Left forelimb (tissue), 1 donor: ENCODE results near the gene PIP4K2A.
"Not testable (repeated sequence)": the region's sequence is repeated elsewhere in the genome, so short reads cannot be mapped to it uniquely, and the experiment has no call there.

Experiments
- DNase-seq: peaks from one replicate; pipeline ENCODE4 v3.0.0-alpha.2; 2018; ENCODE audit warnings: low spot score

The PIP4K2A gene

GRCh38 chr10:22714479-22715289, at the start of gene PIP4K2A:
TSS of gene PIP4K2A (minus strand) at chr10:22714578. CDS start at chr10:22714326, 252 bp downstream.
- peak; percentile 85 for DNase-seq

GRCh38 chr10:22761569-22762220, 47.3 kb upstream of the PIP4K2A start:
- no peak for DNase-seq

- DNase-seq, result no peak
Observed at GRCh38 chr10:22760025-22760424, 45.6 kb upstream of the PIP4K2A start.

DNA sequence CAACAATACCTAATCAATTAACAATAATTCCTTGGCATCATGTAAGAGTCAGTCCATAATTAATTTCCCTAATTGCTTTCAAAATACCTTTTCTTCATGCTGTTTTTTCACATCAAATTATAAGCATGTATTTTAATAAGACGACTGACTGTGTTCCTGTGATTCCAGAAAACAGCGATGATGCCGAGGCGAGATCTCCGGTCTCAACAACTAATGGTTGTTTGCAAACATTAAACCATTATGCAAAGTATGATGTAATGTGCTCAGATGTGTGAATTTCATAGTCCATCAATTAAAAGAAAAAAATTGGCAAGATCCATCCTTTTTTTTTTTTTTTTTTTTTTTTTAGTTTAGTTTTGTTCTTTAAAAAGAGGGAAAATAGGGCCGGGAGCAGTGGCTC, 44.5 kb upstream of the PIP4K2A start:
- no peak for DNase-seq

DNA sequence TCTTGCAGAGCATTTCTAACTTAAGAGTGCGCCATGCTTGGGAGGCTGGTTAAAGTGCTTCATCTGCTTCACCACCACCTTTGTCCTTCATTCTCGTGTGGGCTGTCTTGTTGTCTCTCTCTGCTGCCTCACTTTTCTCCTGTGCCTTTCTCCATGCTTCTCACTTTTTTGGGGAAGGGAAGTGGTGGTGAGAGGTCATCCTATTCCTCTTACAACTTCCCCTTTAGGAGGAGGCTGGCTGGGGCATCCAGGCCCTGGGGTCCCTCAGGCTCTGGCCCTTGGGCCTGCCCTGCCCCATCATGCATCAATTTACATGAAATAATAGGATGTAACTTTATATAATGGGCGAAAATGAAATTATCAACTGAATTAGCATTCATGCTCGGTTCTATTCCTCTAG, 39.9 kb upstream of the PIP4K2A start:
- DNase-seq, result no peak

DNA sequence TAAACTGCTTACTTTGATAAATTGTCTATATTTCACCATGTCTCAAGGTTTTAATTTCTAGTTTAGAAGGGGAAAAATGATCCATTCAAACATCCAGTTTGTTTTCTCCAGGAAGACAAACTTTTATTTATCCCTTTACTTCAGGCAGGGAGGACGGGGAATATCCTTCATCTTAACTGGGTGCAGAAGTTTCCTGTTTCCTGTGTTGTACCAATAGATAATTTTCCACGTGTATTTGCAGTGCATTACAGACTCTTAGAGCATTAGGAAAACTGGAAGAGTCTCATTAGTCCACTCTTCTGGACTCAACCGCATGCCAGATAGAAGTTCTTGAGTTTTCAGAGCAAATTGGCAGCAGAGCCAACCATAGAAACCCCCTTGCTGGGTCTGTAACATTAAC, 39.4 kb upstream of the PIP4K2A start:
- no peak for DNase-seq

DNA sequence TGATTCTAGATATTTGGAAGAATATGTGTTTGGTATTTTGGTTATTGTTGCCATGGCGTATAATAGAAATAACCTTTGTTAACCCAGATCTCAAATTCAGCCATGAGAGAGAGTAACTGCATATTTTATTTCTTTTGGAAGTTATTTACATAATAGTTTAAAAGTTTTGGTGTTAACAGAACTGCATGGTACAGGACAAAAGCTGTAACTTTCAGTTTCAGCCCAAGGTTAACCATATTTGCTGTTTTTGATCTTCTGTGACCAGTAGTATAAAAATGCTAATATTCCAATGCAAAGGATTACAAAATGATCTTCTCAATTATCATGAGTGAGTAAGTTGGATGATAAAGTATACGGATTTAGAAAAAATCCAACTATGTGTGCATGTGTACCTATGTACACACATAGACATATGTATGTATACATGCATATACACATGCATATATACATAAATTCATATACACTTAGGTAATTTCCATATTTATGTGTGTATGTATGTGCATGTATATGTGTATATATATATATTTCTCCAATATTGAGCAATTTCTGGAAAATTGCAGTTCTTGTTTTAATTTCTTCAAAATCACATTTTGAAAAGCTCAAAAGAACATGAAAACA, 38.0 kb upstream of the PIP4K2A start:
- no peak for DNase-seq

DNA sequence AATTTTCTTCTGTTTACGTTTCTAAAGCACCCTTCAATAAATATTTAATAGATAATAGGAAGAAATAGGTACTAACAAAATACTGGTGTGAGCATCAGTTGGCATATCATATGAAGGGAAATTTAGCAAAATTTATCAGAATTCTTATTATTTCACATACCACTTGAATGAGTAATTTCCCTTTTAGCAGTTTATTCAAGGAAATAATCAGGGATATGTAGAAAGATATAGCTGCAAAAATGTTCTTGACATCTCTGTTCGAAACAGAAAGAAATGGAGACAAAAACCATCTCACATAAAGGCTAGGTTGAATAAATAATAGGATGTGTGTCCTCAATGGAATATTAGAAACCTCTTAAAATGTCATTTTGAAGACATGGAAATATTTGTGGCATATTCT, 35.8 kb upstream of the PIP4K2A start:
- DNase-seq, result no peak

- not testable (repeated sequence) for DNase-seq
Observed at GRCh38 chr10:22744858-22745257, 30.5 kb upstream of the PIP4K2A start.

DNA sequence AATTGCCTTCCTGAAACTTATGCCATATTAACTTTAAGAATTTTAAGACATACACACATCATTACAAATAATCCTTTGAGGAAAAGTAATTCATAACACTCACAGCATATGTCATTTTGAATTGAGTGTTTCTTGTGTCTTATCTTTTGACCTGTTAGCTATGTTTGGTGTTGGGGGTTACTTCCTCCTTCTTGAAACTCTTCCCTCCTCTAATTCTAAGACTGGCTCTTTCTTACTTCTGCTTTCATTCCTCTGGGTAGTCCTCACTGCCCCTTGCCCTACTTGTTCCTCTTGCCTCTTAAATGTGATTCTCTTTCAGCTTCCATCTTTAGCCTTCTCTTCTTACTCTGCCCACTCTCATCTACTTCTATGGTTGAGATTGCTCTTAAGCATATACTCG, 28.3 kb upstream of the PIP4K2A start:
- no peak for DNase-seq

GRCh38 chr10:22741631-22742030, 27.3 kb upstream of the PIP4K2A start:
- not testable (repeated sequence) for DNase-seq

- no peak for DNase-seq
Observed at GRCh38 chr10:22740180-22740579, 25.8 kb upstream of the PIP4K2A start.

DNA sequence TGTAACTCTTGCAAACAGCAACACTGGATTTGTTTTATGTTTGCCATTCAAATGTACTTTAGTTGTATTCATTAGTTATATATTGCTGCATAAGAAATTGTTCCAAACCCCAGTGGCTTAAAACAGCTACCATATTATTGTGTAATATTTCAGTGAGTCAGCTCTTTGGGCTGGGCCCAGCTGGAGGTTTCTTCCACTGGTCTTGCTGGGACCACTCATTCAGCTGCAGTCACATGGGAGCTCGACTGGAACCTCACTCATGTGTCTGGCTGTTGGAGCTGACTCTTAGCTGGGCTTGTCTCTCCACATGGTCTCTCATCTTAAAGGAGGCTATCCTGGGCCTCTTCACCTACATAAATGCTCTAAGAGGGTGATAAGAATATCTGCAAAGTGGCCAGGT, 23.2 kb upstream of the PIP4K2A start:
- DNase-seq, result no peak

DNA sequence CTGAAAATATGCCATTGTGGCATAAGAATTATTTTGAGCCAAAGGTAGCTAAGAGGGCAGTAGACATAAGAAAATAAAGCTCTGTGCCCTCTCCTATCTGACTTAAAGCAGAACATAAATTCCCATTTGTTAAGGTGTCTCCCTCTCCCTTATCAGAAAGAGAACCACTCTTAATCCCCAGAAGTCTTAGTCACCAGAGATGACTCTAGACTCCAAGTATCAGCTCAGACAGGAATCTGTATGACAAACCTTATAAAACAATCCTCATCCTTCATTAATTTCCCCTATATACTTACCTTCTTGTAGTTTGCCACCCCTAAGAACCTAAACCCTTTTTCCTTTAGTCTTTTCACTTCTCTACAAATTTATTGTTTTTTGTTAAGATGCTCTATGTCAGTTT, 21.8 kb upstream of the PIP4K2A start:
- no peak for DNase-seq

GRCh38 chr10:22733992-22734391, 19.6 kb upstream of the PIP4K2A start:
- DNase-seq, result no peak

DNA sequence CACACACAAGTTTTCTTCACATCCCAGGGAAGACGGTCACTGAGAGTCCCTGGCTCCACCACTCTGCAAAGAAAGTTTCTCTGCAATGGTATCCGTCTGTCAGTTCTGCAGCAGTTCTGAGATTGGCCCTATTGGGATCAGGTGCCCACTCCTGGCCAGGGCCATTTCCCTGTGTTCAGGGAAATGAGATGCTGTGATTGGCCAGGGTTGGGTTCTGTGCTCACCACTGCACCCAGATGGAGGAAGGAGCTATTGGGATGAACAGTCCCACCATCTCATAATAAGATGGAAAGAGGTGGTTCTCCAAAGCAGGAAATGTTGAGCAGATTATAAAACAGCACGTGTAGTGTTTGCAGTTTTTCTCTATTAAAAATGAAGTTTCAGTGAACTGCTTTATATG, 13.3 kb upstream of the PIP4K2A start:
- no peak for DNase-seq

GRCh38 chr10:22727112-22727511, 12.7 kb upstream of the PIP4K2A start:
- no peak for DNase-seq

DNA sequence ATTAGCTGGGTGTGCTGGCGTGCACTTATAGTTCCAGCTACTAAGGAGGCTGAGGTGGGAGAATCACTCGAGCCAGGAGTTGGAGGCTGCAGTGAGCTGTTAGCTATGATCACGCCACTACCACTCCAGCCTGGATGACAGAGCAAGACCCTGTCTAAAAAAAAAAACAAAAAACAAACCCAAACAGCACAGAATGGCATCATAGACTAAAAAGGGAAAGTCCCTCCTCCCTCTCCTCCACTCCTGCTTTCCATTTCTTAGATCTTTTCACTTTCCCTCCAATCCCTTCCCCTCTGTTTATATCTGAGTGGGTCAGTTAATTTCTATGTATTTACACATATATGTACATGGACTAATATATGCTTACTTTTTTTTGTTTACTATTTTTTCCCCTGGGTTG, 10.4 kb upstream of the PIP4K2A start:
- no peak for DNase-seq

DNA sequence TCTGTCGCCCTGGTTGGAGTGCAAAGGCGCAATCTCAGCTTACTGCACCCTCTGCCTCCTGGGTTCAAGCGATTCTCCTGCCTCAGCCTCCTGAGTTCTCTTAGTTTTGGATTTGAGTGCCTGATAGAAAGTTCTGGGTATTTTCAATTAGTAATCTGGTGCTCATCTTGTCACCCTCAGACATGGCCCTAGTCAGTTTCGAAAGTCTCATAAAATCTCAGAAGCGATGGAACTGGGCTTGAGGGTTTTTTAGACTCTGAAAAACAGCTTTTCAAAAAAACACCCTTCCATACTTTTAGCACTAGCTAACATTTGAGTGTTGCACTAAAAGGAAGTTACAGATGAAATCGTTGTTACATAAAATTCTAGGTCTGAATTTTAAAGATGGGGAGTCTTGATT, 9.4 kb upstream of the PIP4K2A start:
- no peak for DNase-seq

DNA sequence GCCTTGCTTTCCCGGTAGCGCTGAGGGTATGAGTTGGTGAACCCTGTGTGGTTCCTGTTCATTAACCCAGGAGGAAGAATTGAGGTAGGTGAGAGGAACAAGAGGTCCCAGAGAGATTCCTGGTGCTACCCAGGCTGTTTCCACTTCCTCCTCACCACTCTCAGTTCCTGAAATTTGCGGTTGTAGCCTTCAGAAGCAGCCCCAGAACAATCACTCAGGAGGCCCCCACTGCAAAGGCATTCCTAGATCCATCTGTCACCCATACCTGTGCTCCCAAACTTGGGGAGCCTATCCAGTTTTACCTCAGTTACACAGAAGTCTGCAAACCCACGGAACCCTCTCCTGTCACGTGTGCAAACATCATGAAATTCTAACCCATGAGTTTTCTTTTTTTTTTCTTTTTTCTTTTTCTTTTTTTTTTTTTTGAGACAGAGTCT, 9.0 kb upstream of the PIP4K2A start:
- DNase-seq, result no peak

GRCh38 chr10:22722626-22723169, 8.3 kb upstream of the PIP4K2A start:
- no peak for DNase-seq

DNA sequence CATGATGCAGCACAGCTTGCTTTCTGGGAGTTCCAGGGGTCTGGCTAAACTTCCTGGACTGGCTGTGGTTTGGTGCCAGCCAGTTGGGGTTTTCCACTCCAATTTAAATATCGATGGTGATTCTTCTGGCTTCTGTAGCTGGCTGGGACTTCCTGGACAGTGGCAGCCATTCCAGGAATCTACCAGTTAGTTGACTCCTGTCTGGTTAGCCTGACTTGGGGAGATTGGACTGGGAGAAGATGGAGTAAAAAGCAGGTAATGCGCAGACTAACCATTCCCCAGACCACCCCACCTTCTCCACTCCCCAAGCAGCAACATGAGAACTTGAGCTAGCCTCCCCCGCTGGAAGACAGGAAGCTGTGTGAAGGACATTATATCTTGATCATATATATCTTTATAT, 6.3 kb upstream of the PIP4K2A start:
- no peak for DNase-seq
